CD4-positive, alpha-beta T cell treated with Interleukin-21 for 1 hour (primary cell): Measurements from ENCODE around the gene SCN11A.

Experiments
- DNase-seq: peaks from one replicate; pipeline ENCODE4 v3.0.0-alpha.2; 2020

The SCN11A gene

DNA sequence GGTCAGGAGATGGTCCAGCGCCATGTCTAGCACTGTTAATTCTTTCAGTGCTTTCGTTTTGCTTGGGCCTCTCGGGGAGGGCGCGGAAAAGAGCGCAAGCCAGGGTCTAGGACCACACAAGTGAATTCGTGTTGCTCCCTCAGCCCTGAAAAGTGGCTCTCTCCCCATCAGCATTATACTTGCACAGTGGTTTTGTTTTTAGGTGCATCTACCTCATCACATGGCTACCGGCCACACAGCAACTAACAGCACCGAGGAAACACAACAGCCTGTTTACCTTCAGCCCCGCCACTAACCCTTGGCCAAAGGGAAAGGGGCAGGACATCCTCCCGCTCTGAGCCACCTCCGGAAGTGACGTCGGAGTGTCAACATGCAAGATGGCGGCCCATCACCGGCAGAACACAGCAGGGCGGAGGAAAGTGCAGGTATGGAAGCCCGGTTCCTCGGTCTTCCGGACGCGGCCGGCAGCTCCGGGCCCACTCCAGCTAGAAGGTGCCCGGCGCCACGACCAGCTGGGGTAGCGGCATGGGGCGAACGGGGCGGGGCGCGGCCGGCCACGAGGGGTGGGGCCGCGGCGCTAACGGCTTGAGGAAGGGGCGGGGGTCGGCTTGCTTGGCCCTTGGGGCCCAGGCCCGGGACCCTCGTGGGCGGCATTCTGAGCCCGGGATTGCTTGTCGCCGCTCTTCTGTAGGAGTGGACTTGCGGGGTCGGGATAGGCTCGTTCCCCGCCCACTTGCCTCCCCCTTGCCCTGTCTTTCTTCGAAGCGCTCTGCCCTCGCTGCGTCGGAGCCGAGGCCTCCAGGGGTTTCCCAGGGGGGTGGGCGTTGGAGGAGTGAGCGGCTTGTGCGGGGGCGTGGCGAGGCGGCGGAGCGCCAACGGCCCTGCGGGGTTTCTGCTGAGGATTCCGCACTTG is at the start of gene SCN11A, which contains the start of gene WDR48:
SCN11A (minus strand) TSS at position 296 of the 913 bp plus-strand sequence. CDS start 101,582 bp downstream, outside the sequence.
WDR48 (plus strand) TSS at position 368 of the 913 bp plus-strand sequence; CDS start at position 378, 10 bp downstream.
- peak; percentile 96 for DNase-seq

DNA sequence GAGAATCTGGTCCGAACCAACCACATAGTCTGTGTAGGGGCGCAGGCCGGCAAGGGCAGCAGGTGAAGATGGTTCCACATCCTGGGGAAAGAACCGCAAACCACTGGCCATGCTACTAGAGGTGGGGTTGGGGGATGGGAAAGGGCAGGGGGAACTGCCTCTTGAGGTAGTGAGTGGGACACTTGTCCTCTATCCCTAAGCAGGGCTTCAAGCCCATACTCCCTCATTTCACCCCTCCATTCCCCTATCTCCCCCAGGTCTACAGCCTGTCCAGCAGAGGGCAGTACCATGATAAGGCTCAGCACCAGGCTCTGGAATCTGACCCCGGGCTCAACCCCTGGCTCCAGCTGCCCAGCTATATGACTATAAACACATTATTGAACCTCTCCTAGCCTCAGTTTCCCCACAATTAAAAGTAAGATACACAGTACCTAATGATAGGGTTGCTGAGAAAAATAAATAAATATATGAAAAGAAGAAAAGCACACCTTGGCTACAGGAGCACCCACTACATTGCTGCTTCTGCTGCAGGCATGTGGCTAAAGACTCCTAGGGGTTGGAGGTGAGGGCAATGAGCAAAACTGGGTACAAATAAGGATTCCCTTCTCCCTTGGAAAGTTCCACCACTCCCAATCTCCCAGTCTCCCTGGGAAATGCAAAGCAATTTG is 49.4 kb upstream of the SCN11A start:
- DNase-seq, result peak; percentile 61

DNA sequence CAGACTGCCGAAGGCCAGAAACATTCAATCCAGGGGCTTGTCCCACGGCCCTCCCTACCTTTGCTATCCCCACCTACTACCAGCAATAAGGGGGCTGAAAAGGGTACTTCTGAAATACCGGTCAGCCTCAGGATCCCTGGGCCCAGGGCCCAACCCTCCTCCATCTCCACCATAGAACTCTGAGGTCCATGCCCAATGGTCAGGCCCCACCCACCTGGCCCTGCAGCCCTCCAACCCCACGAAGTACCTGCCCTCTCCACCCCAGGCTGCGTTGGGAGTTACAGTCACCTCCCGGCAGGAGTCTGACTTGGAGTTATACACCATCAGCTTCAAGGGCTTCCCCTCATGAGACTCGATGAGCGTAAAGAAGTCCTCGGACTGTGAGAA is 48.7 kb upstream of the SCN11A start:
- DNase-seq, result no peak

DNA sequence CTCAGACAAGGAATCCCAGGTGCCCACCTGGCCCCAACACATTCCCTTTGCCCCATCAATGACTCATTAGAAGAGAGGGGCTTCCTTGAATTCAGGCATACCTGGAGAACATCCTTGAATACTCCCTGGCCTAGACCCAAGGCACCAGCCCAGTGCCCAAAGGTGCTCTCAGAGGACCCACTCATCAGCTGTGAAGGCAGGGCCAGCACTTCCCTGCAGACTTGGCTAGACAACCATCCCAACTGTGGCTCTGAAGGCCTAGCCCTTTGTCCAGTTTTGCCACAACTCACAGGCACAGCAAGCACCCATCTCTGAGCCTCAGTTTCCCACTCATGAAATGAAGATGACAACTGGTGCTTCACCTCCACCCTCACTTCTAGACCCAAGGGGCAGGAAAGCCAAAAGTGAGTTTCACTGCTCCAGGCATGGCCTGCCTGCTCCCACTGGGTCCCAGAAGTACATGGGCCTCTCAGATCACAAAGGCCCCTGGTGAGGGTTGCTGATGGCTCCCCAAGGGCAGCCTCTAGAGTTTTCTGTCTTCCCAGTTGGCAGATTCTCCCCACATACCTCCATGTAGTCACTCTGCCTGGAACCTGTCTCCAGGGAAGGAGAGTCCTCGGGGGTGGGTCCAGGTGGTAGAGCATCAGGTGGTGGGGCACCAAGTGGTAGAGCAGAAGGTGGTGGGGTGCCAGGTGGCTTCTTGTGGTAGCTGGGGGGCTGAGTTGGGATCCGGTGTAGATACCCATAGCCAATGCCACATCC is 48.2 kb upstream of the SCN11A start:
- no peak for DNase-seq

DNA sequence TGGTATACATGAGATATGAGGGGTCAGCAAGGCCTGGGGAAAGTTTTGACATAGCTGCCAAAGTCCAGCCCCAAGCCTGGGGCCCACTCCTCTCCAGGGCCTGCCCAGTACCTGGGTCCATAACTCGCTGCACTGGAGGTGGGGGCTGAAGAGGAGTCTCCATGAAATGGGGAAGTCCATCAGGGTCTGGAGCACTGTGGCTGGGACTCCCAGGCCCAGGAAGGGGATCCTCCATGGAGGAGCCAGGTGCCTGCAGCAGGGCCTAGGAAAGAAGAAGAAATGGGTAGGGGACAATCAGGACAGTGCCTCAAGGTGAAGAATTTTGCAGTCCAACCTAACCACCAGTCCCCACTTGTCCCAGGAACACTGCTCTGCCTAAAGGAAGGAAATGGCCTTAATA is 47.5 kb upstream of the SCN11A start:
- DNase-seq, result no peak

DNA sequence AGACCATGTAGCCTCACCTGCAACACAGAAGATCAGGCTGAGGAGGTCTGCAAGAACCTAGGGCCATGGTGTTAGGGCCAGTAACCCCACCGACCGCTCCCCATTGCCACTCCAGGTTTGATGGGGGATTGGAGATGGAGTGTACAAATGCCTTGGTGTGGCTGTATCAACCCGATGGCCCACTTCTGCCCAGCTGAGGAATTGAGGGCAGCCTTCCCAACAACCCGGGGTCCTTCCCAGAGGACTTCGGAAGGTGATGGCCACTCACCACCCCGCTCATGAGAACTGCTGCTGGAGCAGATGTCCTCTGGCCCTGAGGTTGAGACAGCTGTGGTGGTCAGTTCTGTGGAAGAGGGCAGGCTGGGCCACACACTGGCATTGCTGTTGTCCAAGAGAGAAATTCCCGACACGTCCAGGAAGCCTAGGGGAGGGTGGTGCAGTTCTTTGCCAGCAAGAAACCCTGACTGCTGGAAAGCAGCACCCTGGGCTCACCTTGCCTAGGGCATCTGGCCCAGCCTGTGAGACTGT is 46.8 kb upstream of the SCN11A start:
- DNase-seq, result no peak

DNA sequence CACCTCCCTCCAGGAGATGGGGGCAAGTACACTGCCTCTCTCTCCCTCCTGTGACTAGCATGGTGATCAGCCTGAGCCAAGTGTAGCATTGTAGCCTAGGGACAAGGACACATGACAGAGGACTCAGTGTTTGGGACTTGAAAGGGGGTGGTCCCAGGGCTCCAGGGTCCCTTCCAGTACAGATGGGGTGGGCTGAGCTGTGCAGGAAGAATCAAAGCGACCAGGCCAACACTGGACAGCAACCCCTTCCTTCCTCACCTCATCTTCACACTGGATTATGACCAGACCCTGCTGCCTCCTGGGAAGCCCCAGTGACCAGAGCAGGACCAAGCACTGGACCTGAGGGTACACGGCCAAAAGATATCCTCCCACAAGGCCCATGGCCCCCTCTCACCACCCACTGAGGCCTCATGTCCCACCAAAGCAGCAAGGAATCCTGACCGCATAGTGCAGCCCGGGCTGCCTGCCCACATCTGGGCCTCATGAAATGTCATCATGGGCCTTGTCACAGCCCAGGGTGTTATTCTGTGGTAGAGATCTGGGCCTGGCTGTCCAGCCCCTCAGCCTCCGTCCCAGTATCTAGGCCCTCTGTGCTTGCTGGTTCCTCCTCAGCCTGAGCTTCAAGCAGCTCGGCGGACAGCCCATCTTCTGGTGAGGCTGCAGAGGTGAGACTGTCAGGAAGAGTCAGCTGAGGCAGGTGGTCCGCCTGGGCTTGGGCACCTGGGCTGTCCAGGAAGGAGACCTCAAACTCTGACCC is 46.1 kb upstream of the SCN11A start:
- DNase-seq, result no peak

DNA sequence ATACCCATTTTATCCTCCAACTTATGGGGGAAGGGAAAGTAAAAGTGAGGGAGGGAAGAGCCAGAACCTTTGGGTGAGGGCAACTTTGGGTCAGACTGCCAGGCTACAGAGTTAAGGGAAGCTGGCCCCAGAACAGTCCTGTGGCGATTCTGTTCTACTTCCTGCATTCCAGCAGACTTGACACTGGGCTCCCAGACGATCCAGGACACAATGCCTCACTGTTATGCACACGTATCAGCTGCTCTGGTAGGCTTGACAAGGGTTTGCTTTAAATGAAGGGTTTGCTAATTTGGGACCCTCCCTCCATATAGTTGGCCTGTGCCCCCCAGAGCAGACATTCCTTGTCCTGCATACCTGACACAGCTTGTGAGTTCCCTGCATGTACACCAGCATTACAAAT is 45.0 kb upstream of the SCN11A start:
- no peak for DNase-seq

DNA sequence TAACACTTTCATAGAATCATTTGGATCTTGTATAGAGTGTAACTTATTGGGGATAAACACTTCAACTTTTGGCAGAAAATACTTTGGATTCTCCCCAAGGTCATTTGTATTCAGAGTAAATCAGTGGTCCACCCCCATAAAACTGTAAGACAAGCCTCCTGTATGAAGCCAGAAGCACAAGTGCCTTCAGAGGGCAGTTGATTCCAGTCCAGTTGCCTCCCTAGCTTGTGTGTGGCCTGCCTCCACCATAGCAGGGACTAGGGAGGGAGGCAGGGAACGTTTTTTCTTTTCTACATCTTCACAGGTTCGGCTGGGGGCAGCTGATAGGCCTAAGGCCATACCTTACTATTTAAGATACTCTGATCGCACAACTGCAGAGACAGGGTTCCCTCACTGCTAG is 44.0 kb upstream of the SCN11A start:
- DNase-seq, result no peak

DNA sequence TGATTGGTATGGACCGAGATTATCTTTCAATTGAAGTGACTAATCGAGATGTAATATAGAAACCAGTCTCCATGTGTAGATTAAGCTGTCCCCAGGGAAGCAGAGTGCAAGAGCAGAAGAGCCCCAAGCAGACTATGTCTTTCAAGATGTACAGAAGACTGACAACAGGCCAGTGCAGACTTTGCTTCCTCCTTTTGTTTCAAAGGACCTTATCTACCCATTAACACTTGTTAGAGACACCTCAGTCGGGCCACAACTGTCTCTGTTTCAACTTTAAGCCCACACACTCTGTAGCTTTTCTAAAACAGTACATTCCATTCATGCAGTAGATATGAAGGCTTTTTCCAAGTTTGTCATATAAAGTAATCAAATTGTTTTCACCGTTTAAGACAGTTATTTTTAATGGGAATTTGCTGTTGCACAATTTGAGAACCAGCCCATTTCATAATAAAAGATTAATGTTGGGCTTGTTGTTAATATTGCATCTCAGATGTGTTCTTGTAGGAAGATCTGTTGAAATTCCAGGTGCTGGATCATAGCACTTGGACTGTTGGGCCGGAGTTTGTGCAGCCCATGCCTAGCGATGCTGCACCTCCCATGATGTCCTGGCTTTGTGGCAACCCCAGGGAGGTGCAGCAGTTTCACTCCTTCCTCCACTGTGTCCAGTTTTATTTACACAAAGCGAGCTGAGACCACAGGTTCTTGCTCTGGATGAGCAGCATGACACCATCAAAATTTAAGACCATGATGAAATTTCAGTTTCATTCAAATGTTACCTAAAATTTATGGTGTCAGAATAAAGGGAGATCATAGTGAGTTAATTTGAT is 43.3 kb upstream of the SCN11A start:
- no peak for DNase-seq

DNA sequence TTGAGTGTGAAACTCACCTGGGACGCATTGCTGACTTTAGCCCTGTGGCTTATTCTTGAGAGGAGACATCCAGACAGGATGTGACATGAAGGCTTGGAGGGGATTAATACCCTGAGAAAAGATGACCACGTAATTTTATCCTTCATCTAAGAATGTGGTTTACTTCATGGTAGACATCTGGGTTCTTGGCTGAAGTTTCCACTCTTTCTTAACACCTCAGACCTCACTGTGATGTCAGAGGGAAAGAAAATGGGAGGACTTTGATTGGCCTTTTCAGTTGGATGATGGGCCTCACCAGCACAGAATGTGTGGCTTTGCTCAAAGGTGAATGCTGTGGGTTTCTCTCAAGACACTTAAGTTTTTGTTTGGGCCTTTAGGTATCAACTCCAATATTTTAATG is 39.2 kb upstream of the SCN11A start:
- DNase-seq, result no peak

DNA sequence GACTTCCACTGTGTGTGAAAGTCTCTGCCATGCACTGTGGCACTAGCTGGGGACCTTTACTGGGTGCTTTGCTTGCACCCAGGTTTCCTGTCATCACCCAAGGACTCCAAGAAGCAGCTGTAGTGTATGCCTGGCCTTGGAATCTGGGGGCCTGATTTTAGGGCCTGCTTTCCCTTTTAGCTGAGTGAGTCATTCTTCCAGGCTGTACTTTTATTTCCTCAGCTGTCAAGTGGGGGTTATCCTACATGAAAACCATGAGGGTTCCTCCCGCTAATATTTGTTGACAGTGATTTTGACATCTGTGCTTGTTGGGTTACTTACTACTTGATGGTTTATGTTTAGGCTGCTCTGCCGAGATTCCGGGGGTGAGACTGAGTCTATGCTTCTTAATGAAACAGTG is 37.1 kb upstream of the SCN11A start:
- DNase-seq, result no peak

DNA sequence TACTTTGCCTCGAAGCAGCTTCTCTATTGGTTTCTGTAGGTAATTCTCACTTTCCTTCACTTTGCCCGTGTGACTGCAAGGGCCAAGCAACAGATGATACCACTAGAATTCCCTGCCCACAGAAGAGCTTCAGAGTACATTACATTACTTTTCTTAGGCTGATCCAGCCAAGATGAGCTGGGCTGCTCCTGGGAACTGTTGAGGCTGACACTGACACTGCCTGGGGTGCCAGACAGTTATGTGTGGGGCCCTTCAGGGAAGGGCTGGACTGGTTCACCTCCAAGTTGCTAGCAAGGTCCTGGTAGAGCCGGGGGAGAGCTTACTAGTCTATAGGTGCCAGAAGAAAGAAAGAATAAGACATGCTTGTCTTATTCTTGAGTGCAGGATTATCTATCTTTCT is 36.7 kb upstream of the SCN11A start:
- DNase-seq, result no peak

DNA sequence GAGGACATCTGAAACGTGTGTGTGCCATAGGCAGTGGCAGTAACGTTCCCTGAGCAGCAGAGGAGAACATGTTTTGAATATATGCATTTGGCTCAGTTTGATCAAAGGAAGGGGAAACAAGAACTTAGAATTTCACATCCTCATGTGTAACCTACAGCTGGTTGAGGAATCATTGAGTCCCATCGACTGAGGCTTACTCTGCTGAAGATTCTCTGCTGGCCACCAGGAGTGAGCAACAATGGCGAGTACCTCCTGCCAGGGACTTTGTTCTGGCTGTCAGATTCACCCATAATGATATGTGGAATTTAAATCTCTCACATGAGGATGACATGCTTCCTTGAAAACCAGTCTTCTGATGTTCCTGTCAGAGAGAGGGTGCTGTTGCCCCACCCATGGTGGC is 34.4 kb upstream of the SCN11A start:
- no peak for DNase-seq

DNA sequence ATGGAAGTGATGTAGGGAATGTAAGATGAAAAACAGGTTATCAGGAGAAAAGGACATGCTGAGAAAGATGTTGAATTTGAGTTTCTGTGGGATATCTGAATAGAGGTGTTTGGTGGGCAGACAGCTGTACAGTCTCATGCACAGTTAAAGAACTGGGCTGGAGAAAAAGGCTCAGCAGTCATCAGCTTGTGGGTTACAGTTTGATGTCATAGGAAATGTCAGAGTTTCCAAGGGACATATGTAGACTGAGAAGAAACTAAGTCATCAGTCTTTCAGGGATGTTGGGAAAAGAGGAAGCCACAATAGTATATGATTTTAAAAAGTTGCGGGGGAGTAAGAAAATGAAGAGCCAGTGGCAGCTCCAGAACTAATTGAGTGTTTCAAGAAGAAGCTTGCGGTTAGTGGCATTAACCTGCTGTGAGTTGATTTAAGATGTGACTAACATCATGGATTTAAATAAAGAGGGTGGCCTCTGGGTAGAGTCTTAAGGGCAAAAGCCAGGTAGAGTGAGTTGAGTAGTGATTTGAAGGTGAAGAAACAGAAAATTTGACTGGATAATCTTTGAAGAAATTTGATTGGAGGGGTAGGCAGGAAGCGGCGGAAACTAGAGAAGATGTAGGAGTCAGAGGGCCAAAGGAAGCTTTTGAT is 31.0 kb upstream of the SCN11A start:
- no peak for DNase-seq

DNA sequence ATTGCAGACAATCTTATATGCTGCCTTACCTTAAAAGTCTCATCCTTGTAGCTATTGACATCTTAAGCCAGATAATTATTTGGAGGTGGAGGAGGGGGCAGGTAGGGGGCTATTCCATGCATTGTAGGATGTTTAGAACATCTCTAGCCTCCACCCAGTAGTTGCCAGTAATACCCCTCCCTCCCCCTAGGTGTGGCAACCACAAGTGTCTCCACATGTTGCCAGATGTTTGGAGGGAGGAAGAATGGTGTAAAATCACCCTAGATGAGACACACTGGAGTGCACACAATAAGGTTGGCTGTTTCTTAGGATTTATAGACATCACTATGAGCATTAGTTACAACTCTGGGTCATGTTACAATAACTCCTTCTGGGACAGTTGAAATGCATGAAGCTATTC is 28.3 kb upstream of the SCN11A start:
- no peak for DNase-seq

DNA sequence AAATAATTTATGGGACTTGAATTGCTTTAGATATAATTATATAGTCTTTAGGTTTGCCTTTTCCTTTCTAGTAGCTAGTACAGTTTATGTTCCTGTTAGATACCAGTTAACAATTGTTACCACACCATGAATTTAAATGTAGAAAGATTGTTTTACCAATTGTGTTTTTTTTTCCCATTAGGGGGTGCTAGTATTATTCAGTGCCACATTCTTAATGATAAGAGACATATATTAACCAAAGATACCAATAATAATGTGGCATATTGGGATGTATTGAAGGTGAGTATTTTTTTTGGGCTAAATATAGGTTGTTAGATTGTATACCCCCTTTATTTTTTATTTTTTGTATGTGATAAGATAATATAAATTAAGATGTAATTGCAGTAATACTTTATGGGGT is 27.8 kb upstream of the SCN11A start:
- no peak for DNase-seq

DNA sequence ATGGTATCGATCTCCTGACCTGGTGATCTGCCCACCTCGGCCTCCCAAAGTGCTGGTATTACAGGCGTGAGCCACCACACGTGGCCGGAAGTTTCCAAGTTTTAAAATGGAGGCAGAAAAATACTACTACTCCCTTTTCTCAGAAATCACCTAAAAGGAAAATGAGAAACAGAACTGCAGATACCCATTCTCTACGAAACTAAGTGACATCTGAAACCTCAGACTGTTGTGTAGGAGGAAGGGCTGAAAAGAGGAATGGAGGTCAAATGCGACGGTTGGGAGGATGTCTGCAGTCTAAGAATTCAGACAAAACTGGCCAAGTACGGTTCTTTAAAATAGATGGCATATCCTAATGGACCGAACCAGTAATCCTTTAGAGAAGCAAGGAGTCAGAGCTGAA is 24.2 kb upstream of the SCN11A start:
- DNase-seq, result no peak

DNA sequence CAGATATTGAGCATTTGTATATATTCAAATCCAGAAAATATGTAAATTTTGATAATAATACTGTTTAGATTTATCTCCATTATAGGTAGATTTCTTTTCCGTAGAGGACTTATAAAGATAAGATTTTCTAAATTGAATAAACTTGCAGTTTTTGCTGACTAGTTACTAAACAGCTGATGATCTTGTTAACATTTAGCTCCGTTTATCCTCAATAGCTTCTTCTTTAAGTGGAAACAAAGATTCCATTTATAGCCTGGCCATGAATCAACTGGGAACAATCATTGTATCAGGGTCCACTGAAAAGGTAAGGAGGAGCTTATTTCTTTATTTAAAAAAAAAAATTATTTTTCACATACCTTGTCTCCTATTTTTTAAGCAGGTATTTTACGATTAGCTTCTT is 16.8 kb upstream of the SCN11A start:
- no peak for DNase-seq

DNA sequence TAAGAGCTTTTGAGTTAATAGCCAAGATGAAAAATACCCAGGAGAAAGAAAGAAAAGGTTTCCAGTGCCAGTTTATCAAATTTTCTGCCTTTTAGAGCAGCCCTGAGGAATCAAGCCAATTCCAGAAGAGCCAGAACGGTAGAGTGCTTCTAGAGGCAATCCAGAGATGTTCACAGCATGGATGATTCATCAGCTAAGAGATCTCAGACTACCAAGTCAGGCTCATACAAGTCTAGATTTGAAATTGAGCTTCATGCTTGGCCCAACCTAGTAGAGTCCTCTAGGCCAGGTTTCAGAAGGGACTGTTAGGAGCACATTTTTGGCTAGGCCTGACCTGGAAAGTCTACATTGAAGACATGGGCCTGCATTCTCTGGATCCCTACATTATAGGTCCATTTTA is 15.5 kb upstream of the SCN11A start:
- DNase-seq, result no peak

DNA sequence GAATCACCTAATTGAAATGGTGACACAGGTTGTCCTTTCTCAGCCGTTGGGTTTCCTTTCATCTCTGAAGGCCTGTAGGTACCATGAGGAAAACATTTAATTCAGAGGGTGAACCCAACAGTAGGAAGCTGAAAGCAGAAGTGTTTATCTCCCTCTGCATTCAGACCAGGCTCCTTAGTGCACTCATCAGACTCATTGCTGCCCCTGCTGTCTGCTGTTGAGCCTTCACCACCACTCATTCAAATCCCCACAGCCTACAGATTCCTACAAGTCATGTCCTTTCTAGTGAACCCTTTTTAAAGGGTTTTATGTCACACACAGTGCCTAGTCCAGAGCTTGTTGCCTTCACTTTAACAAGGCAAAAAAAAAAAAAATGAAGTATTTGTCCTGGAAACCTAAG is 13.5 kb upstream of the SCN11A start:
- peak; percentile 33 for DNase-seq
